Breast epithelium (tissue), 4 donors: Measurements from ENCODE around the gene PGD. TPM values are rescaled to one million over a fixed set of nuclear protein-coding genes. Genes with fewer than 3 reads are reported as not detected.

ENCODE experiments used
- DNase-seq, 2 donors: peaks; one replicate each; pipeline ENCODE4 v3.0.0-alpha.2; 2019; ENCODE audit warnings: low spot score in 2 of 2
- H3K27ac ChIP-seq, 2 donors: fragments of 200-600 bp; sonication (generic) in 1 of 2; one replicate each; pipeline ENCODE4 v1.5.1; 2016 to 2019; ENCODE audit warnings: mild to moderate bottlenecking in 1 of 2
- H3K27me3 ChIP-seq, 2 donors: fragments of 200-600 bp; sonication (generic) in 1 of 2; one replicate each; pipeline versions ENCODE4 v1.5.1 to v1.6.0; 2017 to 2019; ENCODE audit warnings: control low read depth in 1 of 2, mild to moderate bottlenecking in 1 of 2
- H3K36me3 ChIP-seq: fragments of 200-600 bp; one replicate; pipeline ENCODE4 v1.5.1; 2019
- H3K4me1 ChIP-seq, 2 donors: fragments of 200-600 bp; sonication (generic); one replicate each; pipeline ENCODE4 v1.5.1; 2016 to 2019; ENCODE audit warnings: control low read depth in 1 of 2
- H3K4me3 ChIP-seq, 3 donors: fragments of 200-600 bp; sonication (generic); 1 replicate in 2 of 3; 2 replicates in 1 of 3; pipeline ENCODE4 v1.5.1; 2016 to 2019; ENCODE audit warnings: mild to moderate bottlenecking in 3 of 3, moderate library complexity in 2 of 3
- H3K9me3 ChIP-seq, 2 donors: fragments of 200-600 bp; sonication (generic) in 1 of 2; one replicate each; pipeline ENCODE4 v1.5.1; 2016 to 2019; ENCODE audit warnings: control low read depth in 1 of 2
- CTCF ChIP-seq, 3 donors: fragments of 450-650 bp; IDR thresholded peaks; one replicate each; pipeline ENCODE4 v1.5.1; 2016 to 2017; ENCODE audit warnings: antibody characterized with exemption in 3 of 3, mild to moderate bottlenecking in 3 of 3, moderate library complexity in 3 of 3
- POLR2A ChIP-seq: fragments of 450-650 bp; IDR thresholded peaks from one replicate; pipeline ENCODE4 v1.6.1; 2016; ENCODE audit warnings: antibody characterized with exemption, mild to moderate bottlenecking, moderate library complexity
- POLR2AphosphoS5 ChIP-seq, 3 donors: sonication (generic); formaldehyde crosslinking; IDR thresholded peaks; one replicate each; pipeline ENCODE4 v1.6.1; 2017; ENCODE audit warnings: antibody characterized with exemption in 3 of 3
- intact Hi-C: fragments of 100-400 bp; cut with DNase I; formaldehyde crosslinking; loops from one replicate; pipeline ENCODE4 v1.15.1; 2023; ENCODE audit warnings: low total_unique reads
- total RNA-seq, 3 donors: library from RNA; depleted of rRNA; stranded (reverse); fragments of >200 nt; gene quantifications; one replicate each; pipeline ENCODE4 v1.1.0, GENCODE V29; 2016

The PGD gene
- total RNA-seq, 3 donors from 2014 or later, result 85.6 to 211 (median 101) TPM

- Histone ChIP-seq H3K4me3 (peak overlapping the region; percentile 65 to 79 (median 72)), H3K9me3 (no peaks in the 10 kb centered on the region), H3K4me1 (peaks cover 0 to 5% of the 10 kb centered on the region in 2 donors), H3K27me3 (no peaks in the 10 kb centered on the region), H3K36me3 (no peaks in the 10 kb centered on the region), H3K27ac (peak overlapping the region; percentile 50 to 70)
- DNase-seq, result no peak
- intact Hi-C loops, result loop anchor here (10.0 kb wide), 1 partner anchor 55 kb away; no protein-coding TSS in a partner anchor
- TF ChIP-seq CTCF (IDR thresholded peaks at IDR 0.05), result no peak
- TF ChIP-seq POLR2A, result no peak
- TF ChIP-seq POLR2AphosphoS5 (IDR thresholded peaks at IDR 0.05), result no peak
These were observed 31.0 kb downstream of the PGD start for GRCh38 chr1:10429868-10430215.

- DNase-seq, result peak; percentile 64 to 78
- H3K36me3 ChIP-seq, result no peaks in the 10 kb centered on the region
- no peaks in the 10 kb centered on the region for H3K27me3 ChIP-seq
- TF ChIP-seq POLR2A (no peak), CTCF (IDR thresholded peaks at IDR 0.05) (peak; percentile 92 to 99 (median 96)), POLR2AphosphoS5 (IDR thresholded peaks at IDR 0.05) (peak; percentile 53 to 75 (median 62))
- peaks cover 0 to 5% of the 10 kb centered on the region in 2 donors for H3K4me1 ChIP-seq
- no peaks in the 10 kb centered on the region for H3K9me3 ChIP-seq
- intact Hi-C loops, result no loop called here
- H3K4me3 ChIP-seq, result peak within 1 kb of the TSS; percentile 65 to 79 (median 72)
- peak within 1 kb of the TSS; percentile 50 to 70 for H3K27ac ChIP-seq
These were observed 31.6 kb downstream of the PGD start, which contains the start of gene CENPS for GRCh38 chr1:10430216-10431069. Gene CENPS, plus strand, starts transcription at chr1:10430433. Its CDS starts 85 bp downstream, at chr1:10430518.

GRCh38 chr1:10431070-10431730 lies 32.3 kb downstream of the PGD start:
- H3K36me3 ChIP-seq, result no peaks in the 10 kb centered on the region
- H3K27ac ChIP-seq, result peak overlapping the region; percentile 50 to 70

GRCh38 chr1:10432910-10433700 lies 34.2 kb downstream of the PGD start:
- H3K27ac ChIP-seq, result no peak overlapping the region
- no peak for DNase-seq
- intact Hi-C loops, result no loop called here
- H3K36me3 ChIP-seq, result no peaks in the 10 kb centered on the region
- H3K9me3 ChIP-seq, result no peaks in the 10 kb centered on the region
- no peak for TF ChIP-seq POLR2A
- TF ChIP-seq CTCF (IDR thresholded peaks at IDR 0.05), result no peak
- no peak for TF ChIP-seq POLR2AphosphoS5 (IDR thresholded peaks at IDR 0.05)
- H3K27me3 ChIP-seq, result no peaks in the 10 kb centered on the region
- H3K4me1 ChIP-seq, result peaks cover 0 to 5% of the 10 kb centered on the region in 2 donors
- H3K4me3 ChIP-seq, result no peak overlapping the region

More at GRCh38 chr1:10431070-10431730, 32.3 kb downstream of the PGD start:
- DNase-seq, result no peak
- intact Hi-C loops, result no loop called here
- Histone ChIP-seq H3K9me3 (no peaks in the 10 kb centered on the region), H3K4me3 (peak overlapping the region; percentile 65 to 79 (median 72)), H3K4me1 (peaks cover 0 to 5% of the 10 kb centered on the region in 2 donors), H3K27me3 (no peaks in the 10 kb centered on the region)
- TF ChIP-seq POLR2A, result no peak
- TF ChIP-seq CTCF (IDR thresholded peaks at IDR 0.05), result no peak
- no peak for TF ChIP-seq POLR2AphosphoS5 (IDR thresholded peaks at IDR 0.05)
